NCI-H2081 (cell line): Measurements from ENCODE around the gene XRCC3.
"Not testable (repeated sequence)": the region's sequence is repeated elsewhere in the genome, so short reads cannot be mapped to it uniquely, and the experiment has no call there.

Experiments used
- DNase-seq, 2 experiments: peaks; one replicate each; lab custom pipeline; 2025; lab: John Stamatoyannopoulos, UW

The XRCC3 gene

DNA sequence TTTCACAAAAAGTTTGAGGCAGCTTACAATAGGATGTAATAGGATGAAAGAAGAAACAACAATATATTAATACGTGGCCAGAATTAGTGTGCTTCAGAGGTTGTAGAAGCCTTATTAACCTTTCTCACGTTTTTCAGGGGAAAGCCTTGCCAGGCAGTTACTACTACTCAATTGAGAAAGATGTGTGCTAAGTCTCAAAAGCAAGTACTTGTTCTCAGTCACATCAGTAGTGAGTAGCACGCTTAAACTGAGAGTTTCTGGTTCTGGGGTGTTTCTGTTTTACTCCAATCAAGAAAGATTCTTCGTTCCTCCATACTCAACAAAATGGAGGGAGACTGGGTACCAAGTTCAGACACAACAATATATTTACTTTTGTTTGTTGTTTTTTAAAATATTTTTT, 47.6 kb downstream of the XRCC3 start:
- no peak for DNase-seq

DNA sequence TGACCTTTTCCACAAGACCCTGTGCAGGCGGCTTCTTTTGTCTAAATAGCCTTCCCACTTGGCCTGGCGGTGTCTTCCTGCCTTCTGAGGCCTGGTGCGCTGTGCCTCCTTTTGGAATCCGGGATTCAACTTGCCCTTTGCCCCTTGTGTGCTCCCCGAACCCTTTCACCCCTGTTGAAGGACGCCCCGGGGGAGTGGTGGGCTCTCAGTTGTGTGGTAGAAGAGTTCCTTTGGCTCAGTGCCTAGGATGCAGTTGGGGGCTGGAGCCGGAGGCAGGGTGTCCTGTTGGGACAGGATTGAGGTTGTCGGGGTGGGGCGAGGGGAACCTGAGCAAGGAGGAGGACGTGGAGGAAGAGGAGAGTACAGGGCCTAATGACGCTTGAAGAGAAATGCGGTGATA, 51.7 kb downstream of the XRCC3 start:
- no peak for DNase-seq

DNA sequence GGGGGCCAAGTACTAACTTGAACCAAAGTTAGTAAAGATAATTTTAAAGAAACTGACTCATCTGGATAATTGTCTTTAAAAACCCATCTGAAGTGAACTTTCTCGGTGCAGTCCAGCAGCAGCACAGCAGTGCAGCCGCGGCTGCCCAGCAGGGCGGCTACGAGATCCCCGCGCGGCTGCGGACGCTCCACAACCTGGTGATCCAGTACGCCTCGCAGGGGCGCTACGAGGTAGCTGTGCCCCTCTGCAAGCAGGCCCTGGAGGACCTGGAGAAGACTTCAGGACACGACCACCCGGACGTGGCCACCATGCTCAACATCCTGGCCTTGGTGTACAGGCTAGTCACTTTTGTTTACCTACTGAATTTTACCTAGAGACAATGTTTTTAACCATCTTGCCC, 52.7 kb downstream of the XRCC3 start:
- no peak for DNase-seq

DNA sequence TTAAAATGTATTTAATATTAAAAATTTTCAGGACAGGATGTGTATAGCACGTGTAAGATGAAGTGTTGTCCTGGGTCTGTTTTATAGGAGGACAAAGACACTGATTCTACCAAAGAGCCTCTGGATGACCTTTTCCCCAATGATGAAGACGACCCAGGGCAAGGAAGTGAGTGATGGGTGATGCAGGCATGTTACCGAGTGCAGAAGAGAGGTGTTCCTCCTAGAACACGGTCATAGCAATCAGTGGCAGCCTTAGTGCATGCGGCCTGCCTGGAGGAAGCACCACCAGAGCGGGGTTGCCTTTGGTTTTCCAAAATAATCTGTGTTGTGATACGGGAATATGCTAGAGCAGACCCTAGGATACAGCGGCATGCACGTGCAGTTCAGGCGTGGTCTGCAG, 53.2 kb downstream of the XRCC3 start:
- DNase-seq: no peak

DNA sequence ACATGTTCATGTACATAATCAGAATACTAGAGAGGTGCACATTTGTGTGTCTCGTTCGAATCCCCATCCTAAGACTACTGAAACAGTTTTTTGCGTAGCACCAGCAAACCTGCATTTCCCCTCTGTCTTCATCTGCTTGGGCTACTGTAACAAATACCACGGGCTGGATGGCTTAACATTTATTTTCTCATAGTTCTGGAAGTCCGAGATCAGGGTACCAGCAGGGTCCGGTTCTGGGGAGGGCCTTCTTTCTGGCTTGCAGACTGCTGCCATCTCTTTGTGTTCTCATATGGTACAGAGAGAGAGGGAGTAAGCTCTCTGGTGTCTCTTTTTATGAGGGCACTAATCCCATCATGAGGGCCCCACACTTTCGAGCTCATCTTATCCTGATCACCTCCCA, 55.6 kb downstream of the XRCC3 start:
- no peak for DNase-seq

DNA sequence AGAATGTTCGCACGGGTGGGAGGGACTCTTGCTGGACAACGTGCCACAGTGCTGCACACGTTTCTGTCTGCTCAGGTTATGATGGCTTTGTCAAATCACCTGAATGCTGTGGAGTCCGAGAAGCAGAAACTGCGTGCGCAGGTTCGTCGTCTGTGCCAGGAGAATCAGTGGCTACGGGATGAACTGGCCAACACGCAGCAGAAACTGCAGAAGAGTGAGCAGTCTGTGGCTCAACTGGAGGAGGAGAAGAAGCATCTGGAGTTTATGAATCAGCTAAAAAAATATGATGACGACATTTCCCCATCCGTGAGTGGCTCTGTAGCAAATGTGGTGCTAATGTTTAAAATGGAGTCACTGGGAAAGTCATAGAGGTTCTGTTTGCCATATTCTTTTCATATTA, 57.8 kb downstream of the XRCC3 start:
- no peak for DNase-seq

DNA sequence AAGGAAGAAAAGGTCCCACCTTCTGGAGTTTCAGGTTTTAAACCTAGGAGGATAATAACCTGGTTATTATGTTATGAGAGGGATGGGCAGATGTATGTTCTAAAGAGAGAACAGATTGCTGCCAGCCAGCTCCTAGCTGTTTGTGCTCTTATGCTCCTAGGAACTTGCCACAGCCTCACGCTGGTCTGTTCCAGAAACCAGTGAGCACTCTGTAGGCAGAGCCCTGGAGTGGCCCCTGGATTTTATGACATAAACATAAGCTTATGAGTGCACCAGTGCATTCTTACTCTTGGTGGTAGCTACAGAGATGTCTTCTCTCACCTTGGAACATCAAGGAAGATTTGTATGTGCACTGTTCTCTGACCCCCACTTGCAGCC, 58.5 kb downstream of the XRCC3 start:
- DNase-seq: no peak

DNA sequence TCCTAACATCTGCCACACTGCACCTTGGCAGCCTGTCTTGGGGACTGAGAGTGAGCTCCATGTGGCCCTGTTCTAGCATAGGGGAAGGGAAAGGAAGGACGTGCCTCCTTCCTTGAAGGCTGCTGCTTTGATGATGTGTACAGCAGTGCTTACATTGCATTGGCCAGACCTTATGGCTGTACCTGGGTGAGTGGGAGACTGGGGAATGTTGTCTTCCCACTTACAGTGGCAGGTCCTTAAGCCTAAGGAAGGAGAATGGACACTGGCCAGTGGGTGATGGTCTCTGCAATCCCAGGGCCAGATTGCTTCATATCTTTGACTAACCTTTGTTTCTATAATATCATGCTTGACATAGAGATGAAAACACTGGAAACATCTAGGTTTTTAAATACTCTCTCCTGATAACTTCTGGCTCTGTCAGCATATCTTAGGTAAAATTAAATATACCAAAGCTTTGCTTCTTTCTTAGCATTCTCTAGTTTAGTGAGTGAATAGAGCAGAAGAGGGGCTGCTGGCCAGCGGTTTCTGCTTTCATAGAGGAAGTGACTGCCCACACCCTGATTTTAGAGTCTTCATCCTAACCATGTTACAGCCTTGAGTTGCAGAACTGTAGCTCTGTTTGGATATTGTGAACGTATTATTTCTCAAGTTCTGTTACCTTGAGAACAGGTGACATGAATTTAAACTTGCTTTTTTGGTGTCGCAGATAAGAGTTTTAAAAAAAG, 59.1 kb downstream of the XRCC3 start:
- DNase-seq: no peak

DNA sequence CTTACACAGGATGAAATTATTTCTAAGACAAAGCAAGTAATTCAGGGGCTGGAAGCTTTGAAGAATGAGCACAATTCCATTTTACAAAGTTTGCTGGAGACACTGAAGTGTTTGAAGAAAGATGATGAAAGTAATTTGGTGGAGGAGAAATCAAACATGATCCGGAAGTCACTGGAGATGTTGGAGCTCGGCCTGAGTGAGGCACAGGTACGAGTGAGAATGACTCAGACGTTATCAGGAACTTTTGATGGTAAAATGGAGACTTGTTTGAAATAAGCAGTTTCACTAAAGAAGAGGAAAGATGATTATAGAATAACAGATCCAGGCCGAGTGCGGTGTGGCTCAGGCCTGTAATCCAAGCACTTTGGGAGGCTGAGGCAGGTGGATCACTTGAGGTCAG, 60.6 kb downstream of the XRCC3 start:
- no peak for DNase-seq

DNA sequence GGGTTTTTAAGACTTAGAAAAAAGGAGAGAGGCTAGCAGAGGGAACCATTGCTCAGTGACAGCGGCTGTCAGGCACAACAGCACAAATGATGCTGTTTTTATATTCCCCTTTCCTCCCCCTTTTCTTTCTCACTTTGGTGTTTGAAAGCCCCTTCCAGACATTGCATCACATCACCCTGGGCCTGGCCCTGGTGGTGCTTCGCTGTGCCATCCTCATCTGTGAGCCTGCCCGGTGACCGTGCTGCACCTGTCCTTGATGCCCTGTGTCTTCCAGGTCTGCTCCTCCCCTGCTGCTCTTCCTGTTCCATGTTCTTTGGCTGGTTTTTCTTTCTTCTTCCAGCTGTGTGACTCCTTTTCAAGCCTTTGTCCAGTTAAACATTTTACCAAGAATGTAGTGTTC, 61.4 kb downstream of the XRCC3 start:
- no peak for DNase-seq

DNA sequence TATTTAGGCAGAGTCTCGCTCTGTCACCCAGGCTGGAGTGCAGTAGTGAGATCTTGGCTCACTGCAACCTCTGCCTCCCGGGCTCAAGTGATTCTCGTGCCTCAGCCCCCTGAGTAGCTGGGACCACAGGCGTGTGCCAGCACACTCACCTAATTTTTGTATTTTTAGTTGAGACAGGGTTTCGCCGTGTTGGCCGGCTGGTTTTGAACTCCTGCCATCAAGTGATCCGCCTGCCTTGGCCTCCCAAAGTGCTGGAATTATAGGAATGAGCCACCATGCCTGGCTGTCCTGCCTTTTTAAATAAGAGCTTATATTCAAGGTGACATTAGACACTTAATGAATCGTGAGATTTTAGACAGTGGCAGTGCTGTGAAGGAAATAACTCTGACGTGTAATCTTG, 61.9 kb downstream of the XRCC3 start:
- not testable (repeated sequence) for DNase-seq

DNA sequence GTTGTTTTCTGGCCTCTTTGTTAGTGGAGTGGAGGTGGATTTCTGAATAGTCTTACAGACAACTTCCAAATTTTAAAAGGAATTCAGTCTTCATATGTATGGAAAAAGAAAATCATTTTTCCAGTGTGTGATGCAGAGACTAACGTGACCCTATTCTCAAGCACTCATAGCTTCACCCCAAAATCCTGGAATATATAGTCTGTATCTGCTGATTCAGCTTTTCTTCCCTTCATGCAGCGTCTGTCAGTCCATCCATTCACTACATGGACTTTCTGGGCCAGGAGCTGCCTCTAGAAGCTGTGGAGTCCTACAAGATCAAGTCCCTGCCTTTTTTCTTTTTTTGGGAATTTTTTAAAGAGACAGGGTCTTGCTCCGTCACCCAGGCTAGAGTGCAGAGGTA, 62.4 kb downstream of the XRCC3 start:
- no peak for DNase-seq

DNA sequence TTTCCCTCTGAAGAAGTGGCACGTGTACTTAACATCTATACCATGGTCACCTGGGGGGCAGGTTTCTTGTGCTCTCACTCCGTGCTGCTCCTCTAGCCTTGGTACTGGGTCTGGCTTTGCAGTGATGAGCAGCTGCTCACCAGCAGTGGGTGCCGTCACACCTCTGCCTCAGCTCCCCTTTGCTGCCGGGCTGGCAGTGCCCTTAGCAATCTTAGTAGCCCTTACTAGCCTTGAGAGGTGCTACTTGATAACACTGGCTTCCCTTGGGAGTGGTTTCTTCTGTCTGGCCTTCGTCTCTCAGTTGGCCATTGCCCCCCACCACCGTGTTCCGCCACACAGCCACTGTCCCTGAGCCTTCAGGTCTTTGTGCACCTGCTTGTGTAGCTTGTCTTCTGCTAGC, 63.7 kb downstream of the XRCC3 start:
- no peak for DNase-seq

DNA sequence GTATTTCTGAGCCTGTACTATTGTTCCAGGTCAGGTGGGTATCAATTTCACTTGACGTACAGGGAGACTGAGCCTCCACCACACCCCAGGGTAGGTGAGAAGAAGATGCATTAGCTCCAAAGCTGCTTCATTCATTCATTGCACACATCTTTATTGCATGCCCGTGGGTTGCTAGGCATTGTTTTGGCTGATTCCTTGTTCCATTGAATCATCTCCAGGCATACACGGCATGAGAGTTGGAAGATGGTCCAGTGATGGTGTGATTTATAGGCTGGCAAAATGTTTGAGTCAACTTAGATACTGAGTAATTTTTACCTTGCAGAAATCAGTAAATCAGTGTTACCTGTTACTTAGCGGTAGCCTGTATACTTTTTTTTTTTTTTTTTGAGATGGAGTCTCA, 65.0 kb downstream of the XRCC3 start:
- DNase-seq: no peak

DNA sequence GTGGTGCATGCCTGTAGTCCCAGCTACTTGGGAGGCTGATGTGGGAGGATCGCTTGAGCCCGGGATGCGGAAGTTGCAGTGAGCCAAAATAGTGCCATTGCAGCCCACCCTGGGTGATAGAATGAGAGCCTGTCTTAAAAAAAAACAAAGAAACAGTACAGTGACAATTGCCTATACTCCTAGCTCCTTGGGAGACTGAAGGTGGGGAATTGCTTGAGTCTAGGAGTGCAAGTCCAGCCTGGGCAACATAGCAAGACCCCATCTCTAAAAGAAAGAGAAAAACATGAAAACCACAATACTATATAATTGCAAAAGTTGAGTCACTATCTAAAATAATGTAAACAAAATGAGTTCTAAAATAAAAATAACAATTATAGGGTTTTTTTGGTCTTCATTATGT, 66.2 kb downstream of the XRCC3 start:
- DNase-seq: no peak
